Activated CD4-positive, alpha-beta T cell treated with anti-CD3 and anti-CD28 coated beads, Interleukin-2, amount 10 ng/mL, durations not matched to agents 7 days and 5 days (primary cell): Measurements from ENCODE around the gene CLDN20. TPM values are rescaled to one million over a fixed set of nuclear protein-coding genes. Genes with fewer than 3 reads are reported as not detected.

Experiments
- CTCF ChIA-PET: fragments of 350-600 bp; sonication (Branson Sonifier 250); formaldehyde crosslinking; loops from one replicate; lab custom pipeline; 2021; ENCODE audit warnings: antibody characterized with exemption; lab: Charles Lee
- POLR2A ChIA-PET: fragments of 350-600 bp; sonication (Branson Sonifier 250); formaldehyde crosslinking; loops from one replicate; lab custom pipeline; 2021; ENCODE audit warnings: antibody characterized with exemption; lab: Charles Lee
- DNase-seq: peaks from one replicate; pipeline ENCODE4 v3.0.0-alpha.2; 2020
- H3K27ac Mint-ChIP-seq: one replicate; pipeline ENCODE4 v1.8.0; 2021; ENCODE audit warnings: mild to moderate bottlenecking, moderate library complexity, mixed read lengths
- H3K27me3 Mint-ChIP-seq: one replicate; pipeline ENCODE4 v1.8.0; 2021; ENCODE audit warnings: mixed read lengths
- H3K36me3 Mint-ChIP-seq: one replicate; pipeline ENCODE4 v1.8.0; 2021; ENCODE audit warnings: low read depth, mixed read lengths
- H3K4me1 Mint-ChIP-seq: one replicate; pipeline ENCODE4 v1.8.0; 2021; ENCODE audit warnings: mixed read lengths
- H3K4me3 Mint-ChIP-seq: one replicate; pipeline ENCODE4 v1.8.0; 2021; ENCODE audit warnings: mild to moderate bottlenecking, moderate library complexity, mixed read lengths
- H3K9me3 Mint-ChIP-seq: one replicate; pipeline ENCODE4 v1.8.0; 2021; ENCODE audit warnings: mixed read lengths
- total RNA-seq, 2 experiments: library from RNA; stranded (reverse); gene quantifications; one replicate each; pipeline ENCODE4 v1.2.3, GENCODE V29; 2021

The CLDN20 gene
- total RNA-seq, 2 experiments from 2014 or later, result not detected

DNA sequence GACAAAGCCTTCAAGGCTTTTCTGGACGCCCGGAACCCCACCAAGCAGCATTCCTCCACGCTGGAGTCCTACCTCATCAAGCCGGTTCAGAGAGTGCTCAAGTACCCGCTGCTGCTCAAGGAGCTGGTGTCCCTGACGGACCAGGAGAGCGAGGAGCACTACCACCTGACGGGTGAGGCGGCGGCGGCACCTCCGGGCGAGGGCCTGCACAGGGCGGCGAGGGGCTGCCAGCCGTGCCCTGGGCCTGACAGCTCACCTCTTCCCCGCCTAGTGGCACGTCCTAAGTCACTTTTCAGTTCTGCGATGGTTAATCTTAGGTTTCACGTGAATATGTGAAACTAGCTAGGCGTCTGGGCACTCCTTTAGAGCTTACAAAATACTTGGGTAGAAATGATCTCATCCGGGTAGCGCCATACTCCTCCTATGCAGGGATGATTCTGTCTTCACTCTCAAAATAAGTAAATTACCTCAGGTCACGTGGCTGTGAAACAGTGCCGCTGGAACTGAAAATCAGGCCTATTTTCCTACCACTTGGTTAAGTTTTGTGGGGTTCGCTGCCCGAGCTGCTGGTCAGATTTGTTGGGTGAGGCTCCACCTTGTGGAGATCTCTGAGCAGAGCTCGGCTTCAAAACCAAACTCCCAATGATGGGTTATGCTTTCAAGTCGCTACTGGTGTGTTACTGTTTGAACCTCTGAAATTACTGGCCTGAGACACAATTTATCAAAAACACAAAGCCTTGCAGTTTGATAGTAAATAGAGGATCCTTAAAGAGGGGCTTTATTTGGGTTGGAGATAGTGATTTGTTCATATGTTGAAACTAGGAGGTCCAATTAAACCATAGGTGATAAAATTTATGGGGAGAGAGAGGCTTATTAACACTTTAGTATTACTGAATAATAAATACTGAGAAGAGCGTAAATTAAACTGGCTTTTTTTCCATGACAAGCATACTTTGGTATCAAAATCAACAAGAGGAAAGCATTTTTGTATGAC, 15.5 kb upstream of the CLDN20 start:
- Mint-ChIP-seq H3K9me3 (no peaks in the 10 kb centered on the region), H3K27me3 (no peaks in the 10 kb centered on the region), H3K4me1 (no peaks in the 10 kb centered on the region), H3K27ac (no peak overlapping the region), H3K36me3 (peaks cover 3% of the 10 kb centered on the region), H3K4me3 (no peak overlapping the region)
- CTCF ChIA-PET, result interaction anchor here (0.7 to 1.9 kb wide), 11 partner anchors 10 to 325 kb away, joined by 3 to 9 read pairs (median 3); no protein-coding TSS in a partner anchor
- POLR2A ChIA-PET, result no interaction called here
- peak; percentile 20 for DNase-seq

- ChIA-PET CTCF (interaction anchor here (0.6 to 1.4 kb wide), 6 partner anchors 8 to 73 kb away, joined by 3 to 5 read pairs (median 3); no protein-coding TSS in a partner anchor), POLR2A (no interaction called here)
- H3K4me3 Mint-ChIP-seq, result no peak overlapping the region
- no peaks in the 10 kb centered on the region for H3K27me3 Mint-ChIP-seq
- H3K9me3 Mint-ChIP-seq, result no peaks in the 10 kb centered on the region
- H3K36me3 Mint-ChIP-seq, result peaks cover 16% of the 10 kb centered on the region
- no peak for DNase-seq
- peaks cover 2% of the 10 kb centered on the region for H3K4me1 Mint-ChIP-seq
- H3K27ac Mint-ChIP-seq, result no peak overlapping the region
Measured at GRCh38 chr6:155250701-155251381, 13.0 kb upstream of the CLDN20 start.

DNA sequence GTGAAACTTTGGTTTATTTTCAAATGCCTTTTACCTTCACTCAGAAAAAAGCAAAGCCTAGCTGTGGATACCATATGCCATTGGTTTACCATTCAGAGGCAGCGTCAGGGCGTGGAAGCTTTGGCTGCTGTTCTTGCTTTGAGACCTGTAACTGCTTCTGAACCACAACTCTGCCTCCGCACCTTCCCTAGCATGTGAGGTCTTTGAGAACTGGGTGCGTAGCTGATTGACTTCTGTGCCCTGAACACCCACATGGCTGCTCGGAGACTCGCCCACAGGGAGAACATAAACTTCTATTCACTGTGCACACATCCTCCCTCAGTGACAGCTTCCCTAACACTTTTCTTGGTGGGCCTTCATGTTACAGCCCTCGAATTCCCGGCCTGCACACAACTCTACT, 11.2 kb upstream of the CLDN20 start:
- H3K9me3 Mint-ChIP-seq, result no peaks in the 10 kb centered on the region
- ChIA-PET POLR2A (no interaction called here), CTCF (interaction anchor here (2.2 kb wide), 1 partner anchor 28 kb away, joined by 6 read pairs; no protein-coding TSS in a partner anchor)
- H3K36me3 Mint-ChIP-seq, result peaks cover 21% of the 10 kb centered on the region
- no peak overlapping the region for H3K4me3 Mint-ChIP-seq
- peaks cover 2% of the 10 kb centered on the region for H3K4me1 Mint-ChIP-seq
- DNase-seq, result no peak
- H3K27me3 Mint-ChIP-seq, result no peaks in the 10 kb centered on the region
- no peak overlapping the region for H3K27ac Mint-ChIP-seq

DNA sequence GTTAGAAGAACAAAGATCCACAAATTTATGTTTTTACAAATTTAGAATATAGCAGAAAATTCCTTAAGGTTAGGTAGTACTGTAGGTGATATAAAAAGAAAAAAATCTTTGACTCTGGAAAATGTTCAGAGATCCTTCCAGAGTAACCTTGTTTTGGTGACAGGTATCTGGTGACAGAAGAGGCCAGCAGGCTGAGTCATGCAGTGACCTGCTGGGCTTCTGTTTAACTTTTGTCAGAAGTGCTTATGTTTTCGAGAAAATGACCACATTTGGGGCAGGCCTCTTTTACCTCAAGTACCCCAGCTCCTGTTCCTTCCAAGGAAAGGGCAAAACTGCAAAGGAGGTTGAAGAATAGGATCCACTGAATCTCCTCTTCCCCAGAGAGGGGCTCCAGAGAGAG, 10.5 kb upstream of the CLDN20 start:
- peaks cover 24% of the 10 kb centered on the region for H3K36me3 Mint-ChIP-seq
- CTCF ChIA-PET, result interaction anchor here (2.2 kb wide), 1 partner anchor 29 kb away, joined by 6 read pairs; no protein-coding TSS in a partner anchor

DNA sequence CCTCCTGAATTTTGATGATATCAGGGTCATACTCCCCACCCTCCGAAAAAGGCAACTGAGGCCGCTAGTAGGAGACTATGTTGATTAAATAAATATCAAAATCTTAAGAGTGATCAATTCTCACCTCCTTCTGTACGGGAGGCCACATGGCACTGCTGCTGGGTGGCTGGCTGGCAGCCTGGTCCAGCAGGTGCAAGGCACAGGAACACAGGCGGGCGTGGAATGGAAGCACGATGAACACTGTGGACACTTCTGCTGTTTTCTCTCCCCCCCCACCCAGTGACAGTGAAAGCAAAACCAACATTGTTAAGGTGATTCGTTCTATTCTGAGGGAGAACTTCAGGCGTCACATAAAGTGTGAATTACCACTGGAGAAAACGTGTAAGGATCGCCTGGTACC, 9.7 kb upstream of the CLDN20 start:
- no peak overlapping the region for H3K4me3 Mint-ChIP-seq
- peaks cover 24% of the 10 kb centered on the region for H3K36me3 Mint-ChIP-seq
- POLR2A ChIA-PET, result no interaction called here
- H3K27me3 Mint-ChIP-seq, result no peaks in the 10 kb centered on the region
- DNase-seq, result no peak
- CTCF ChIA-PET, result no interaction called here
- H3K27ac Mint-ChIP-seq, result no peak overlapping the region
- H3K9me3 Mint-ChIP-seq, result no peaks in the 10 kb centered on the region
- peaks cover 2% of the 10 kb centered on the region for H3K4me1 Mint-ChIP-seq

More for the DNA sequence above, 10.5 kb upstream of the CLDN20 start:
- H3K9me3 Mint-ChIP-seq, result no peaks in the 10 kb centered on the region
- POLR2A ChIA-PET, result no interaction called here
- H3K4me1 Mint-ChIP-seq, result peaks cover 2% of the 10 kb centered on the region
- no peaks in the 10 kb centered on the region for H3K27me3 Mint-ChIP-seq
- DNase-seq, result no peak
- no peak overlapping the region for H3K4me3 Mint-ChIP-seq
- H3K27ac Mint-ChIP-seq, result no peak overlapping the region

- Mint-ChIP-seq H3K9me3 (no peaks in the 10 kb centered on the region), H3K27ac (no peak overlapping the region), H3K27me3 (no peaks in the 10 kb centered on the region), H3K36me3 (peaks cover 32% of the 10 kb centered on the region), H3K4me1 (peaks cover 7% of the 10 kb centered on the region), H3K4me3 (no peak overlapping the region)
- POLR2A ChIA-PET, result no interaction called here
- CTCF ChIA-PET, result no interaction called here
- no peak for DNase-seq
Measured at GRCh38 chr6:155256122-155256795, 7.6 kb upstream of the CLDN20 start.

DNA sequence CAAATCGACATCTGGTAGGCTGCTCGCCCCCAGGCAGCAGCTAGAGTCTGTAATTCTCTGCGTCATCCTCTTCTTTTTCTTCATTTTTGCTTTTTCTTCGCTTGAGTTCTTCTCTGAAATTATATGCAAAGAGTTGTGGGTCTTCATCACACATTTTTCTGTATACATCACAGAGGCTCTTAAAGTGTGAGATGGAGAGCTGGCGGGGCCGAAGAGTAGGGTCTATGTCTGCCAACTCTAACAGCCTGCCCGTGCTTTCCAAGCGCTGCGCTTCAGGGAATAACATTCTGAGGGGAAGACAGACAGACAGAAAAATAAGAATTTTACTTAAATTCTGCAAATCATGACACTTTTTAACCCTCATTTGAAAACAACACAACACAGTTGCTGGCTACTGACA, 6.0 kb upstream of the CLDN20 start:
- peaks cover 32% of the 10 kb centered on the region for H3K36me3 Mint-ChIP-seq
- peak overlapping the region; percentile 22 for H3K27ac Mint-ChIP-seq
- no peaks in the 10 kb centered on the region for H3K27me3 Mint-ChIP-seq
- H3K9me3 Mint-ChIP-seq, result no peaks in the 10 kb centered on the region
- CTCF ChIA-PET, result interaction anchor here (0.9 to 1.5 kb wide), 4 partner anchors 9 to 19 kb away, joined by 3 read pairs; no protein-coding TSS in a partner anchor
- no peak for DNase-seq
- H3K4me1 Mint-ChIP-seq, result peaks cover 14% of the 10 kb centered on the region
- H3K4me3 Mint-ChIP-seq, result no peak overlapping the region
- POLR2A ChIA-PET, result no interaction called here

- Mint-ChIP-seq H3K27me3 (no peaks in the 10 kb centered on the region), H3K27ac (no peak overlapping the region), H3K9me3 (no peaks in the 10 kb centered on the region), H3K4me1 (peaks cover 12% of the 10 kb centered on the region), H3K36me3 (peaks cover 30% of the 10 kb centered on the region), H3K4me3 (no peak overlapping the region)
- CTCF ChIA-PET, result interaction anchor here (0.9 to 2.1 kb wide), 6 partner anchors 8 to 81 kb away, joined by 3 to 8 read pairs (median 3); no protein-coding TSS in a partner anchor
- no peak for DNase-seq
- POLR2A ChIA-PET, result no interaction called here
Measured at GRCh38 chr6:155259204-155259603, 4.6 kb upstream of the CLDN20 start.

- ChIA-PET POLR2A (no interaction called here), CTCF (interaction anchor here (0.9 to 2.1 kb wide), 3 partner anchors 9 to 82 kb away, joined by 3 to 8 read pairs (median 5); no protein-coding TSS in a partner anchor)
- no peak overlapping the region for H3K4me3 Mint-ChIP-seq
- H3K9me3 Mint-ChIP-seq, result no peaks in the 10 kb centered on the region
- no peak for DNase-seq
- no peak overlapping the region for H3K27ac Mint-ChIP-seq
- H3K36me3 Mint-ChIP-seq, result peaks cover 27% of the 10 kb centered on the region
- H3K4me1 Mint-ChIP-seq, result peaks cover 12% of the 10 kb centered on the region
- no peaks in the 10 kb centered on the region for H3K27me3 Mint-ChIP-seq
Measured at GRCh38 chr6:155259897-155260296, 3.9 kb upstream of the CLDN20 start.

DNA sequence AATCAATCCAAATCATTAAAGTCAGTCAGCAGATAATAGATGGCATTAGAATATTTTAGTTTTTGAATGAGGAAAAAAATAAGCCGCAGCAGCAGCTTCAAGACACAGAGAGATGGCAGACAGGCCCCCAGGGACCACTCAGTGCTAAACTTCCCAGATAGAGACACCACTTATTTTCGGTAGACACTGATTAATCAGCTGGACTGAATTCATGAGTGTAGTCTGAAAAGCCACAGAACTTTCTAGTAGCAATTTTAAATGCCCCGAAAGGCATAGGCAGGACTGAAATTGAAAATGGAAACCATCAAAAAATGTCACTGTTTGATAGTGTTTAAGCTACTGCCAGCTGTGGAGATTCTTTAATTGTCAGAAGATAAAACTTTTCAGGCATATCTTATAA, 3.1 kb upstream of the CLDN20 start:
- CTCF ChIA-PET, result interaction anchor here (1.6 kb wide), 1 partner anchor 9 kb away, joined by 3 read pairs; no protein-coding TSS in a partner anchor

DNA sequence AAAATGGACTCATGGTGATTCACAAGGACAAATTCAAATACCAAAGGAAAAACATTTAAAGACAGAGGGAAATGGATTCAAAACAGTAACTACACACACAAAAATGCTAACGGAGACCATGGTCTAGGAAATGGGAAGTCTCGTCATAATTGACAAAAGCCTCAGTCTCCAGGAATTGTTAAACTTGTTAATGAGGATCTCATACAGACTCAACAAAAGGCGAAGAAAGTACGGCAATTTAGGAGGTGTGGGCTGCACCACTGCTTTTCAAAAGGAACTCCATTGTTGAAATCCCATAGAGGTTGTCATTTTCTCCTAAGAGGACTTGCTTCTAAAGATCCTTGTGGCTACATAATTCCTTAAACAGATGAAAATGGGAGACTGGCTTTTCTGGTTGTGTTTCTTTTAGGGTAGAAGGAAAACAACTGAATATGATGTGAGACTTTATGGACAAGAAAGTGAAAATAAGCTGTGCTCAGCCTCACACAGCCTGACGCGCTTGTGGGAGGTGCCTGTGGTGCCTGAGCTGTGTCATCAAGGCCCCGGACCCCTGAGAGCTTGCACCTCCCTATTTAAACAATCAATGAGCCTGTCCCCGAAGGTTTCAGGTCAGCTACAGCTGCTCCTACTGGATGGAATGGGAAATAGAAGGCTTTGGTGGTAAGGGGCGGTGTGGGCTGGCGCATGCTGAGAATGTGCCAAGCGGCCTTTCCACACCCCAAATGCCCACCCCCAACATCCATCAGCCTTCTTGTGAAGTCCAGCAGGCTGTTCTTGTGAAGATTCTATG, 2.5 kb upstream of the CLDN20 start:
- Mint-ChIP-seq H3K27ac (no peak overlapping the region), H3K36me3 (peaks cover 28% of the 10 kb centered on the region), H3K27me3 (no peaks in the 10 kb centered on the region), H3K9me3 (no peaks in the 10 kb centered on the region), H3K4me1 (peaks cover 12% of the 10 kb centered on the region), H3K4me3 (no peak overlapping the region)
- ChIA-PET POLR2A (no interaction called here), CTCF (interaction anchor here (1.1 kb wide), 2 partner anchors 84 to 333 kb away, joined by 3 to 6 read pairs; no protein-coding TSS in a partner anchor)
- no peak for DNase-seq

More for the DNA sequence above, 3.1 kb upstream of the CLDN20 start:
- H3K36me3 Mint-ChIP-seq, result peaks cover 25% of the 10 kb centered on the region
- H3K9me3 Mint-ChIP-seq, result no peaks in the 10 kb centered on the region
- peaks cover 12% of the 10 kb centered on the region for H3K4me1 Mint-ChIP-seq
- no peak for DNase-seq
- no peaks in the 10 kb centered on the region for H3K27me3 Mint-ChIP-seq
- no peak overlapping the region for H3K27ac Mint-ChIP-seq
- H3K4me3 Mint-ChIP-seq, result no peak overlapping the region
- POLR2A ChIA-PET, result no interaction called here
